Gastroesophageal sphincter (tissue), 3 donors: ENCODE measurements around the gene GBP1.

Experiments used
- CTCF ChIP-seq, 4 experiments: fragments of 200-600 bp in 2 of 4; fragments of 450-650 bp in 2 of 4; sonication (generic) in 1 of 4; IDR thresholded peaks; one replicate each; pipeline ENCODE4 v1.5.1; 2017 to 2019; ENCODE audit warnings: antibody characterized with exemption in 4 of 4, mild to moderate bottlenecking in 2 of 4, moderate library complexity in 2 of 4
- POLR2A ChIP-seq, 2 donors: fragments of 450-650 bp; IDR thresholded peaks; one replicate each; pipeline ENCODE4 v1.6.1; 2017; ENCODE audit warnings: antibody characterized with exemption in 2 of 2, mild to moderate bottlenecking in 2 of 2, moderate library complexity in 1 of 2

GRCh38 chr1:89025928-89026327 lies 39.1 kb downstream of the GBP1 start:
- TF ChIP-seq CTCF (IDR thresholded peaks at IDR 0.05): no peak
- no peak for TF ChIP-seq POLR2A (IDR thresholded peaks at IDR 0.05)
